ENCODE measurements around the gene CLDN9.

GRCh38 chr16:2985893-2986355 is 26.8 kb upstream of the CLDN9 start:
- TF ChIP-seq CTCF (IDR thresholded peaks at IDR 0.05) (no peak), POLR2AphosphoS5 (IDR thresholded peaks at IDR 0.05) (no peak)

All from sigmoid colon (tissue), 4 donors.